Prostate gland (tissue), 2 donors: ENCODE measurements around the gene PAX1. TPM values are rescaled to one million over a fixed set of nuclear protein-coding genes. Genes with fewer than 3 reads are reported as not detected.

Experiments
- DNase-seq: peaks from one replicate; pipeline ENCODE4 v3.0.0-alpha.2; 2019; ENCODE audit warnings: low spot score
- H3K27ac ChIP-seq, 2 donors: fragments of 200-600 bp; sonication (generic); 2 replicates each; pipeline ENCODE4 v1.5.1; 2017 to 2019
- H3K27me3 ChIP-seq: fragments of 200-600 bp; sonication (generic); replicated peaks from 2 replicates; pipeline ENCODE4 v1.5.1; 2019; ENCODE audit not compliant: insufficient read depth
- H3K36me3 ChIP-seq, 2 donors: fragments of 200-600 bp; sonication (generic); 1 replicate in 1 of 2; 2 replicates in 1 of 2; pipeline versions ENCODE4 v1.5.1 to v1.8.1; 2017 to 2019
- H3K4me1 ChIP-seq: fragments of 200-600 bp; sonication (generic); replicated peaks from 2 replicates; pipeline ENCODE4 v1.5.1; 2019
- H3K4me3 ChIP-seq, 2 donors: fragments of 200-600 bp; sonication (generic); 2 replicates each; pipeline ENCODE4 v1.5.1; 2017 to 2019
- H3K9me3 ChIP-seq: fragments of 200-600 bp; sonication (generic); 2 replicates; pipeline ENCODE4 v1.5.1; 2017
- CTCF ChIP-seq, 4 experiments: fragments of 200-600 bp in 2 of 4; fragments of 450-650 bp in 2 of 4; sonication (generic) in 2 of 4; IDR thresholded peaks; 1 replicate in 3 of 4; 2 replicates in 1 of 4; pipeline ENCODE4 v1.5.1; 2016 to 2019; ENCODE audit warnings: antibody characterized with exemption in 4 of 4, mild to moderate bottlenecking in 2 of 4, moderate library complexity in 2 of 4
- POLR2A ChIP-seq: fragments of 450-650 bp; IDR thresholded peaks from one replicate; pipeline ENCODE4 v1.6.1; 2016; ENCODE audit warnings: antibody characterized with exemption, mild to moderate bottlenecking
- POLR2AphosphoS5 ChIP-seq: sonication (generic); formaldehyde crosslinking; IDR thresholded peaks from one replicate; pipeline ENCODE4 v1.6.1; 2017; ENCODE audit warnings: antibody characterized with exemption
- WGBS: methylation state at CpG from one replicate; pipeline ENCODE4 v1.1.5; 2018; 5-methylcytosine and 5-hydroxymethylcytosine counted together
- intact Hi-C: fragments of 100-400 bp; cut with DNase I; formaldehyde crosslinking; loops from one replicate; pipeline ENCODE4 v1.14.2; 2022
- total RNA-seq, 2 donors: library from RNA; depleted of rRNA; stranded (reverse); fragments of >200 nt; gene quantifications; one replicate each; pipeline ENCODE4 v1.1.0, GENCODE V29; 2016

PAX1 gene
- total RNA-seq, 2 donors from 2014 or later, result not detected

- peaks cover 25% of the 10 kb centered on the region for H3K27me3 ChIP-seq
- H3K9me3 ChIP-seq, result no peaks in the 10 kb centered on the region
- H3K36me3 ChIP-seq, result no peaks in the 10 kb centered on the region
- H3K4me3 ChIP-seq, result no peak overlapping the region
- intact Hi-C loops, result loop anchor here (5.0 kb wide), 2 partner anchors 393 to 598 kb away; no protein-coding TSS in a partner anchor
- DNase-seq, result no peak
- WGBS, result 5% methylated on average over 54 of the region's 54 CpGs
- H3K27ac ChIP-seq, result no peak overlapping the region
- TF ChIP-seq POLR2A (no peak), POLR2AphosphoS5 (no peak), CTCF (IDR thresholded peaks at IDR 0.05) (no peak)
- no peaks in the 10 kb centered on the region for H3K4me1 ChIP-seq
Observed at GRCh38 chr20:21714297-21715192, 9.1 kb downstream of the PAX1 start.

- Histone ChIP-seq H3K27ac (no peak overlapping the region), H3K9me3 (no peaks in the 10 kb centered on the region), H3K27me3 (peaks cover 21% of the 10 kb centered on the region), H3K36me3 (no peaks in the 10 kb centered on the region), H3K4me3 (no peak overlapping the region), H3K4me1 (no peaks in the 10 kb centered on the region)
- DNase-seq, result no peak
- intact Hi-C loops, result loop anchor here (5.0 kb wide), 1 partner anchor 392 kb away; no protein-coding TSS in a partner anchor
- WGBS, result 16% methylated on average over 10 of the region's 10 CpGs
- no peak for TF ChIP-seq POLR2A
Observed at GRCh38 chr20:21715193-21715881, 9.9 kb downstream of the PAX1 start.

GRCh38 chr20:21719592-21720214 is 14.2 kb downstream of the PAX1 start:
- intact Hi-C loops, result loop anchor here (5.0 kb wide), 1 partner anchor 388 kb away; no protein-coding TSS in a partner anchor
- DNase-seq, result peak; percentile 62
- Histone ChIP-seq H3K4me1 (no peaks in the 10 kb centered on the region), H3K4me3 (no peak overlapping the region), H3K27me3 (peaks cover 4% of the 10 kb centered on the region), H3K27ac (no peak overlapping the region), H3K36me3 (no peaks in the 10 kb centered on the region), H3K9me3 (no peaks in the 10 kb centered on the region)
- TF ChIP-seq POLR2AphosphoS5 (no peak), CTCF (IDR thresholded peaks at IDR 0.05) (peak; percentile 53 to 79 (median 67))
- WGBS, result 4% methylated on average over 4 of the region's 4 CpGs

GRCh38 chr20:21725892-21726291 is 20.4 kb downstream of the PAX1 start:
- no peak for DNase-seq
- no peak overlapping the region for H3K27ac ChIP-seq
- H3K36me3 ChIP-seq, result no peaks in the 10 kb centered on the region
- H3K4me1 ChIP-seq, result no peaks in the 10 kb centered on the region
- no peaks in the 10 kb centered on the region for H3K9me3 ChIP-seq
- 30% methylated on average over 2 of the region's 2 CpGs for WGBS
- TF ChIP-seq POLR2AphosphoS5 (peak; percentile 55), CTCF (IDR thresholded peaks at IDR 0.05) (no peak)
- H3K4me3 ChIP-seq, result no peak overlapping the region
- intact Hi-C loops, result no loop called here
- no peaks in the 10 kb centered on the region for H3K27me3 ChIP-seq

- Histone ChIP-seq H3K27ac (no peak overlapping the region), H3K4me3 (no peak overlapping the region), H3K4me1 (no peaks in the 10 kb centered on the region), H3K9me3 (no peaks in the 10 kb centered on the region), H3K36me3 (no peaks in the 10 kb centered on the region), H3K27me3 (no peaks in the 10 kb centered on the region)
- no peak for DNase-seq
- intact Hi-C loops, result no loop called here
- 89% methylated on average over 15 of the region's 15 CpGs for WGBS
- TF ChIP-seq POLR2AphosphoS5, result no peak
Observed at GRCh38 chr20:21729316-21729715, 23.9 kb downstream of the PAX1 start.
